Anterior cingulate cortex (tissue), 58 donors: ENCODE measurements around the gene RNF167.
A peak's percentile ranks its signal among the peaks of the same experiment; 100 is the strongest.

Experiments used
- DNase-seq, 58 donors: peaks; one replicate each; lab custom pipeline; 2025; lab: John Stamatoyannopoulos, UW

Gene RNF167

DNA sequence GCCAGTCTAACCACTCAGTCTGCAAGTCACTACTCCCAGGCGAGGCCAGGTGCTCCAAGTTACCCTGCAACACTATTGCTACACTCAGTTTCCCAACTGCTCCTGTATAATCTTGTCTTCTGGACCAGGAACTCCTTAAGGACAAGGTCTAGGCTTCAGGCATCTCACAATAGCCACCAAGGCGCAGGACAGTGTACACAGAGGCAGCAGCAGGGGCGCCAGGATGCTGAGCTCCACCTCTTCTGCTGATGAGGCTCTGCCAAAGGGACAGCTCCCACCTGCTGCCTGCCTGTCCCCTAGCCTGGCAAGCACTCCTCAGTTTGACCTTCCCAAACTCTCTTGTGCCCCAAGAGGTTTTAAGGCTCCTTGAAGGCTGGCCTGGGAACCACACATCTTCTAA, 3.6 kb upstream of the RNF167 start:
- no peak for DNase-seq

DNA sequence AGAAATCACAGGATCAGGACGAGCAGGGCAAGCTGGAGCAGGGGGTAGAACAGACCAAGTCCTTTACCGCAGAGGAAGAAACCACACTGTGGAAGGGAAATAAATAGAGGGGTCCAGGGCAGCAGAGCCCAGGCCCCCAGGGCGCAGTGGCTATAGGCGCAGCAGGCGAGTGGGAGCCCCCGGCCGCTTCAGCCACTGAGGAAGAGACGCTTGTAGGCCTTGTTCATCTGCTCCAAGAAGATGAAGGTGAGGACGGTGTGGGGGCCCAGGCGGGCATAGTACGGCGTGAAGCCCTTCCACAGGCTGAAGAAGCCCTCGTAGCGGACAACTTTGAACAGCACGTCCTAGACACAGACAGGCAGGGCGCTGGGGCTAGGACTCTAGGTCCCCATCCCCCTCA, 2.5 kb upstream of the RNF167 start:
- DNase-seq, result no peak

DNA sequence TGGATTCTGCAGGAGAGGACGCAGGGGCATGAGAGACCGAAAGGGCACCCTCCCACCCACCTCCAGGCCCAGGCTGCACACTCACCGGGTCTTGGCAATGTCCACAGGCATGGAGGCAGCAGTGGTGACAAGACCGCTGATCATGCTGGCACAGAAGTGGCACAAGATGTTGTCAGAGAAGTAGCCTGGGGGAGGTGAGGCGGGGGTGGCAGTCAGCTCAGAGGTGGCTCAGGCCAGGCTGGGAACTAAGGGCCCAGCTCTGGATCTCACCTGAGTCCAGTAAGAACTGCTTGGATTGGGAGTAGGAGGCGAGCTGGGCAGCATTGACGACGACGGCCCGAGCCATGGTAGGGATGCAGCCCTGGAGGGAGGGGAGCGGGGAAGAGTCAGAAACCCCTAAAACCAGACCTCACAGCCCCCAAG, 2.0 kb upstream of the RNF167 start:
- no peak for DNase-seq

DNA sequence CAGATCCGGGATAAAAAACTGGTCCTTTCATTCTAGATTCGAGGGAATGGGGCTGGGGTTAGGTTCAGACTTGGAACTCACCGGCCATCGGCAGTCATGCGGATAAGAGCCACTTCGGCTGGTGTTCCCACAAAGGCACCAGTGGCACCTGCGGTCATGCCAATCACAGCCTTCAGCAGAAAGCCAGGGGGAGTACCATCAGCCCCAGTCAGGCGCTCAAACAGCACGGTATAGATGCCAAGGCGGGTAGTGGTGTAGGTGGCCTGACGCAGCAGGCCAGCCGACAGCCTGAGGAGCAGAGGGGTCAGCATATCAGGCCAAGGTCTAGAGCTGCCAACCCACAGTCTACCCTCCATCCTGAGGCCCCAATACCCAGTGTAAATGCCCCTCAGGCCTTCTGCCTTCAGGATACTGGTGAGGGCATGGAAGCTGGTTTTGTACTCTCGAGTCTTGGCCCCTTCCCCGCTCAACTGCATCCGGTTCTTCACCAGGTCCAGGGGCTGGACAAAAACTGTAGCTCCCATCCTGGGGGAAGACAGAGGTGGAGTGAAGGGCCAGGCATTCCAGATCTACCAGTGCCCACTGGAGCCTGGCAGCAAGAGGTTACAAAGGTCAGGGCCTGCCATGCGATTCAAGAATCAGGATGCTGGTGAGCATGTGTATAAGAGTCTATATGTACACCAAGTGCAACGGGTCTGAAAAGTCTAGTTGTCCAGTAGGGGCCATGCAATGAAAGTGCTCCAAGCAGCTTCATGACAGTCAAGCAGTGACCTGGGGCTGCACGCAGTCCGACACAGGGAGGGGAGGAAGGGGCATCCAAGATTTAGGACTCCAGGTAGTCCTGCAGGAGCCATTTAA, 1.2 kb upstream of the RNF167 start:
- DNase-seq, result no peak

DNA sequence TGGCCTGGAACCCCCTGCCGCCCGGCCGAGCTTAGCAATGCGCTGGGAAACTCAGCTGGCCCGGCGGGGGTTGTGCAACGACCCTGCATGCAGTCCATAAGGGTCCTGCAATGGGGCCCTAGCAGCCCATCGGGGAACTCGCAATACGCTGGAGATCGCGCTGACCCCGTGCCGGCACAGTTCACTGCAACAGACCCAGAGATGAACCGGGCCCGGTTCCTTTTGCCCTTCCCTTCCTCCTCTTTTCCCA, 597 bp upstream of the RNF167 start:
- peak in 5 of 58 donors; percentile 55 to 72 (median 56) for DNase-seq

DNA sequence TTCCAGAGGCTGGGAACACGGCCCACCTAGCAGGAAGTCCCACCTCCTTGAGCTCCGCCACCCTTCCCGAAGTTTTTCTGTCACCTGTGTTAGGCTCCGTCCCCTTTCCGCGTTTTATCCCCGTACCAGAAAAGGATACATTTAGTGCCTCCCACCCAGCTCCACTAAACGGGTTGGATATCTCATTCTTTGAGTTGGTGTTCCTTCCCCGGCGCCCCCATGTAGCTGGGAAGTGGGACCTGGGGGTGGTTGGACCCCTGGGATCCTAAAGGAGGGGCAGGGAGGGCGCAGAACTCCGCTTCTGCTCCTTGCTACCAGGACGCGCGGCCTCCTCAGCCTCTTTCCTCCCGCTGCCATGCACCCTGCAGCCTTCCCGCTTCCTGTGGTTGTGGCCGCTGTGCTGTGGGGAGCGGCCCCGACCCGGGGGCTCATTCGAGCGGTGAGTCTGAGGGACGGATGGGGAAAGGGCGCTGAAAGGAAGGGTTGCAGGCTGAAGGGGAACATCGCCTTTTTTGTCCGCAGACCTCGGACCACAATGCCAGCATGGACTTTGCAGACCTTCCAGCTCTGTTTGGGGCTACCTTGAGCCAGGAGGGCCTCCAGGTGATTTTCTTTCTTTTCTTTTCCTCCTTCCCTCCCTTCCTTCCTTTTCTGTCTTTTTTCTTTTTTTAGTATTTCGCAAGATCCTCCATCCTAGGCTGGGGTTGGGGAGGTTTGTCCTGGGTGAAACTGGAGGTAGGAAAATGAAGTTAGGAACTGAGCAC, 669 bp downstream of the RNF167 start:
- DNase-seq, result peak in 1 of 58 donors; percentile 83

DNA sequence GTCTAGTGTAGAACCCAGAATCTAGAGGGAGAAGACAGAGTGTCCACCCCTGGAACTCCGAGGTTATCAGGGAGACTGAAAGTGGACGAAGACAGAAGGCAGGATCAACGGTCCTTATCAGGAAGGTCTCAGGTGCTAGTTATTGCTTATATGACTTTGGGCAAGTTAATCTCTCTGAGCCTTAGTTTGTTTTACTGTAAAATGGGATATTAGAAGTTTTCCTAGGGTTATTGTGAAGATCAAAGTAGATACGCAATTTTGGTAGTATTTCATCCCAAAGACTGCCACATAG, 1.2 kb downstream of the RNF167 start:
- DNase-seq, result no peak

DNA sequence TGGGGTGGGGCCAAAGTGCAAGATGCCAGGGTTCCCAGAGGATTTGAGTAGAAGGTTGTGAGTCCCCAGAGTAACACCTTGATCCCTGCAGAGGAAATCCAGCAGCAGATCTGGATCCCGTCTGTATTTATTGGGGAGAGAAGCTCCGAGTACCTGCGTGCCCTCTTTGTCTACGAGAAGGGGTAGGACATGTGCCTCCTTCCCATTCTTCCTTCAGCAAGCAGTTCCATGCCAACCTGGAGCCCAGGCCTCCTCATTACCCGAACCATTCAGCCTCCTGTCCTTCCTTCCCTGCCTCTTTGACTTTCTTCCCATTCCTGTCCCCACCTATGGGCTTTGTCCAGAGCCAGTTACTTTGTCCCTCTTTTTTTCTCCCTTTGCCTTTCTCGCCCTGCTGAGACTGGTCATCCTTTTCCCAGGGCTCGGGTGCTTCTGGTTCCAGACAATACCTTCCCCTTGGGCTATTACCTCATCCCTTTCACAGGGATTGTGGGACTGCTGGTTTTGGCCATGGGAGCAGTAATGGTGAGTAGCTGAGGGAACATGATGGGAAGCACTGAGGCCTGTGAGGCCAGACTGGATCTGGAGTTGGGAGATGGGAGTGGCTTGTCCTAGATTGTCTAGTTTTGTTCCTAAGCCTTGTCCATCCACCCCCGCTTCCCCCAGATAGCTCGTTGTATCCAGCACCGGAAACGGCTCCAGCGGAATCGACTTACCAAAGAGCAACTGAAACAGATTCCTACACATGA, 2.9 kb downstream of the RNF167 start:
- DNase-seq, result no peak

DNA sequence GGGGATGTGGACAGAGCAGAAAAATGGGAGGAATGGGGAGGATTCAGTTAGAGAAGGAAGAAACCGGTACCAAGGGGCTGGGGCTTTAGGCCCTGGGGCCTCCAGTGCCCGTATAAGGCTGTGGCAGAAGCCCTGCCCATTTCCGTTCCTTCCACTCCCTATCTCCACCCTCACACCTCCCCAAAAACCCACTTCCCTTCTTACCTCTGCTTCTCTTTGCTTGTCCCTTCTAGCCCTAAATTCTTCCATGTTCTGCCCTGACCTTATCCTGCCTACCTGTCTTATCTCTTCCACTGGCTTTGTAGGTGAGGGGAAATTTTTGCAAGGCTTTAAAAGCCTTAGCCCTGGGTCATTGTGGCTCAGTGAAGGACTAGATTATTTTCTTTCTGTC, 4.1 kb downstream of the RNF167 start:
- DNase-seq, result no peak

DNA sequence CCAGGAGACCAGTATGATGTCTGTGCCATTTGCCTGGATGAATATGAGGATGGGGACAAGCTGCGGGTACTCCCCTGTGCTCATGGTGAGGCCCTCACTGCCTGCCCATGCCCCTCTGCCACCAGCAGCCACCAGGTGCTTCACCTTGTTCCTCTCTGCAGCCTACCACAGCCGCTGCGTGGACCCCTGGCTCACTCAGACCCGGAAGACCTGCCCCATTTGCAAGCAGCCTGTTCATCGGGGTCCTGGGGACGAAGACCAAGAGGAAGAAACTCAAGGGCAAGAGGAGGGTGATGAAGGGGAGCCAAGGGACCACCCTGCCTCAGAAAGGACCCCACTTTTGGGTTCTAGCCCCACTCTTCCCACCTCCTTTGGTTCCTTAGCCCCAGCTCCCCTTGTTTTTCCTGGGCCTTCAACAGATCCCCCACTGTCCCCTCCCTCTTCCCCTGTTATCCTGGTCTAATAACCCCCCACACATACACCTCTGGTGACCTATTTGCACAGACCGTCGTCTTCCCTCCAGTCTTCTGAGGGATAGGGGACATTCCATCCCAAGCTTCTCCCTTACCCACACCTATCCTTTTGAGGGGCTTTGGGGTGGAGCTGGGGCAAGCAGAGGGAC, 4.6 kb downstream of the RNF167 start:
- no peak for DNase-seq

DNA sequence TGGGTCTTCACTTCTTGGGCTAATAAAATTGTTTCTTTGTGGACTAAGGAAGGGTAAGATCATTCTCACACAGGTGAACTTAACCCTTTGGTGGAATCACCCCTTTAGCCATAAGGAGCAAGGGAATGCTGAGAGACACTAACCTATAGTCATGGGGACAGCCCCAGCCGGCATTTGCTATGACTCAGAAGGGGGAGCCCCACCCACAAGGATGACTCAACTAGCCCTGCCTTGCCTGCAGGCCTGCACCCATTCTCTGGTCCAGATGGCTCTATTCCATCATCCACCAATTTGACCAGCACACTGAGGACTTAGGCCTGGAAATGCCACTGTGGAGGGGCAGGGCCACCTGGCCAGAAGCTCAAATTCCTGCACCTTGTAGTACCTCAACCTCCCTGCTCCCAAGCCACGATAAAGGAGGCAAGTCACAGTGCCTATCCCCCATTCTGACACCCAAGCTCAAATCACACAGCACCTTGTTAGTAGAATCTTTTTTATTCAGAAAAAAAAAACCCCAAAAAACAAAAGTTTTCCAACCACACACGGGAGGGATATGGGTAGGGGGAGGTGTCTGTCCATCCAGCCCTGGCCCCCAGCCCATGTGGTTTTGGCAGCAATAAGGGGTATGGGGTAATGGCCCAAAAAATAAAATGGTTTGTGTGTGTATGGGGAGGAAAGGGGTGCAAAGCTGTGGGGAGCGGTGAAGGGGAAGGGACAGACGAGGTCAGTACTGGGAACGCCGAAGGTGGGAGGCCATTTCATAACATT, 5.3 kb downstream of the RNF167 start:
- peak in 21 of 58 donors; percentile 8 to 75 (median 27) for DNase-seq

DNA sequence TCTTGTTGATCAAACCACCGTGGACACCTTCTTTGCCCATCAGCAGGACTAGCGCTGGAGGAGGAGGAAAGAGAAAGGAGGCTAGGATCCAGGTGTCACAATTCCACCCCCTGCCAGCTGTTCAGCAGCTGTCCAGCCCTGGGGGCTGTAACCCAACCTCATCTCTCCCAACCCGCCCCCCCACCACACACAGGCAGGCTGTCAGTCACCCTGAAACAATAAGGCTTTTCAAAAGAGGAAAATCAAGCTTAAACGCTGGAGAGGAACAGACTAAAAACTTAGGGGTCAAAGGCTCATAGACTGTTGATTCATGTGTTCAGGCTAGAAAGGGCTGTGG, 5.8 kb downstream of the RNF167 start:
- DNase-seq, result no peak

DNA sequence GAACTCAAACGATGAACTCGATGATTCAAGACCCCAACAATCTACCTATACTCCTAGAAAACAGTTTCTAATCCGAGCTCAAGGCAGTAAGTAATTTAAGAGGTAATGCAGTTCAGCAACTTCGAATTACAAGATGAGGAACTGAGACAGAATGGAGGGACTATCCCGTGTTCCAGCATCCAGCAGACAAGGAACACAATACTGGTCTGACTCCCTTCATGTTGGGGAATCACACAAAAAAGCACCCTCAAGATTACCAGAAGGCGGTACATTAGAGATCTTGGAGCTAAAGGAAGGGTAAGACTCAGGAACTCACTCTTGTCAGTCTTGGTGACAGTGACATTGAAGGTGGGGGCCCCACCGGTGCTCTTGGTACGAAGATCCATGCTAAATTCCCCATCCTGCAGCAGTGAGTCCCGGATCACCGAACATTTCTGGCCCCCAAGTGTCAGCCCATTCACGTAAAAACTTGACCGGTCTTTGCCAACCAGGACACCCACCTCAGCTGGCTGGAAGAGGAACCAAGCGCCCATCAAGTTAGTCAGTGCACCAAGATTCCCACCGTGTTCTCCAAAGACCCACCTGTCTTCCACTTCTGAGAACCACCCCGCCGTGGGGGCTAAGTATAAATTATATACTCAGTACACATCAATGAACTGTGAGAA, 6.4 kb downstream of the RNF167 start:
- DNase-seq, result no peak

DNA sequence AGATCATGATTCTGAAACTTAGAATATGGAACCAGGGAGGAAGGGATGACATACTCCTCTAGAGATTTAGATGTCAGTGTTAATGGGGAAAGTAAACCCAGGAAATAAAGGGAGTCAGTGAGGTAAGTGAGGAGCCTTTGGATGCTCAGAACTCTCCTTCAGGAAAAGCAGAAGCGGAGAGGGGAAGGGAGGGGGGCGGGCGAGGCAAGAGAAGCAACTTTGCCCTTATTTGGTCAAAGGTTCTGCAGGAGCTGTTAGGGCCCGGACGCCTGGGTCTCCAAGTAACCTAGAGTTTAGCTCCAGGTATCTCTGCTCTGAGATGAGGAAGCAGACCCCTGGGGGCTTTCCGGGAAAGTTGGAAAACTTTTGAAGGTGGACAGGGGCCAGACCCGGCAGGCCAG, 6.9 kb downstream of the RNF167 start:
- DNase-seq, result no peak

DNA sequence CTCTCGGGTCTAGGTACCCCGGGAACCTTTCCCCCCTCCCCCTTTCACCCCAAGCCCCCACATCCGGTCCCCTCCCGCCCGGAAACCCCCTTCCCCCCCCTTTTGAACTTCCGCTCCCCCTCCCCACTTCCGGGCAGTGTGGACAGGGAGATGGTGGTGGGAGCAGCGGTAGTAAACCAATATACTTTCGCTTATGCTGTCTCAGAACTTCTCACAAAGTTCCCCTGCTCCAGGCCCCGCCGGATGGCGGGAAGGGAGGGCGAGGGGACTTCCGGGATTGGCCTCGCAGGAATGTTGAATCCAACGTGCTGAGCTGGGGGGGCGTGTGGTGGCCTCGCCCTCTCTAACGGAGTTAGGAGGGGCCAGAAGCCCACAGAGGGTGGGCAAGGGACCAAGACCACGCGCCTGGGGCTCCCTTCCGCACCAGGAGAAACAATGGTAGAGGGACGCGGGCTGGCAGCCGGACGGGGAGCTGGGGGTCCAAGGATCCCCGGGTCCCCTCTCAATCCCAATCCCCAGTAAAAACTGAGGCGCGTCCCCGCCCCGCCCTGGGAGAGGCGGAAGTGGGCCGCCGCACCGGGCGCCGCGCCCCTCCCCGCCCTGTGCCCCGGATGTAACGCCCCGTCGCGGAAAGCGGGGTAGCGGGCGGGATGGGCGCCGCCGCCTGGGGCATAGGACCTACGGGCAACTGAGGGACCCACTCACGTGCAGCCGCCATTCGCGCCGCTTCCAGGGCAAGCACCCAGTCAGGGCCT, 7.5 kb downstream of the RNF167 start:
- DNase-seq, result peak in 25 of 58 donors; percentile 11 to 69 (median 46)

DNA sequence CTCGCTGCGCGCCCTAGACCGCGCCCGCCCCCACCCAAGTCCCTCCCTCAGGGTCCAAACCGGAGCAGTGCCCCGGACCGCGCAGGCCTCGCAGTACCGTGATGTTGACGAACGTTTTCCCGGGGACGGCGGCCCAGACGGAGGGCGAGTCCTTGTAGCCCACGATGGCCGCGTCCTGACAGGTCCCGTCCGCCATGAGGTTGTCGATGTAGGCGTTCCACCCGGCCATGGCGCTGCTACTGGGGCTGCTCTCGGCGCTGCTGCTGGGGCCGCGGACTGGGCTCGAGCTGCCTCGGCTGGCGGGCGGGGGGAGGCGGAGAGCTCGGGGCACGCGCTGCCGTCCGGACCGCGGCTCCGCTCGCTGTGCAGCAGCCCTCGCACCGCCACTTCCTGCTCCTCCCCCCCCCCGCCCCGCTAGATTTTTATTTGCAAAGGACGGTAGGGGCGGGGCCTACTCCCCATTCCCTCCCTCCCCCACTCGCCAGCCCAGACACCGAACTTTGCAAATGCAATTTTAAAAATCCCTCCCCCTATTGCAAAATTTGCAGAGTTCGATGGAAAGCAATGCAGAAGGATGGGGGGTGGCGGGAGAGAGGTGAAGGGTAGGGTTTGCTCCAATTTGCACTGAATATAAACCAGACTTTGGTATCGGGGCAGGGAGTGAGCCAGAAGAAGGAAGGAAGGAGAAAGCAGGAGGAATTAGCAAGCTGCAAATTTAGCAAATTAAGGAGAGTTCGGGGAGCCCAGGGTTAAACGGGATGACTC, 8.3 kb downstream of the RNF167 start, which contains the start of gene PFN1:
Gene PFN1, minus strand, starts transcription at position 365 of the 765 bp plus-strand sequence. Its CDS starts 136 bp downstream, at position 229.
- peak in 57 of 58 donors; percentile 29 to 90 (median 78) for DNase-seq

DNA sequence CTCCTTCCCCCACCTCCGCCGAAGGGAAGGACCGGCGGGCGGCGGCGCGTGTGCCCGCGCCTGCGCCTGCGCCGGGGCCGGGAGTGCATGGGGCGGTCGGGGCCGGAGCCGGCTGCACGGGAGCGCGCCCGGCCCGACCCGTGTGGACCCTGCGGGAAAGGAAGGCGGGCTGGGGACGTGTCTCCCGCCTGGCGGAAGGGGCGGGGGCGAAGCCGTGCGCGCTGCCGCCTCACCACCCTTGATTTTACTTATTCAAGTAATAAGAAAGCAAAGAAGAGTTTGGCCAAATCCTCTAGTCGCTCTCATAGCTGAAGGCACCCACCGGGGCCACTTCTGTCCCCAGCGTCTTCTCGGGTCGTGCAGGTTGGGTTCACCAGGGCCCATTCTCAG, 8.9 kb downstream of the RNF167 start:
- peak in 53 of 58 donors; percentile 27 to 85 (median 73) for DNase-seq
